Measurements from ENCODE around the gene GMDS.

- no peak for TF ChIP-seq POLR2A (IDR thresholded peaks at IDR 0.05)
- no peak for TF ChIP-seq CTCF (IDR thresholded peaks at IDR 0.05)
- TF ChIP-seq EP300 (IDR thresholded peaks at IDR 0.05), result no peak
These were observed 549.6 kb downstream of the GMDS start for GRCh38 chr6:1695546-1696462.

Measured in ovary (tissue), 3 donors.